Neural cell (in vitro differentiated cells): ENCODE data around the gene SLC50A1. TPM values are rescaled to one million over a fixed set of nuclear protein-coding genes. Genes with fewer than 3 reads are reported as not detected.

Experiments used
- H2AFZ ChIP-seq: fragments of 200-600, 300-800 bp; sonication (generic), shearing (Covaris generic); 2 replicates; pipeline ENCODE4 v1.6.0; 2014; ENCODE audit warnings: low read depth, mild to moderate bottlenecking, antibody characterized with exemption, low read length, moderate library complexity
- H3F3A ChIP-seq: fragments of 200-600 bp; shearing (Covaris generic); 2 replicates; pipeline ENCODE4 v1.6.1; 2016; ENCODE audit warnings: mild to moderate bottlenecking, moderate library complexity, mixed read lengths, antibody characterized with exemption, low read length; ENCODE audit not compliant: insufficient read depth, poor library complexity, severe bottlenecking
- H3K27ac ChIP-seq: fragments of 200-600, 300-800 bp; sonication (generic), shearing (Covaris generic); 2 replicates; pipeline ENCODE4 v1.5.1; 2014; ENCODE audit warnings: mild to moderate bottlenecking, low read length, moderate library complexity
- H3K27me3 ChIP-seq: fragments of 300-800, 200-600 bp; sonication (generic), shearing (Covaris generic); 2 replicates; pipeline ENCODE4 v1.6.0; 2014; ENCODE audit warnings: mild to moderate bottlenecking, low read depth, low read length, moderate library complexity; ENCODE audit not compliant: insufficient read depth
- H3K36me3 ChIP-seq: fragments of 300-800, 200-600 bp; sonication (generic), shearing (Covaris generic); 2 replicates; pipeline ENCODE4 v1.5.1; 2014; ENCODE audit warnings: mild to moderate bottlenecking, antibody characterized with exemption, low read length, moderate library complexity; ENCODE audit not compliant: insufficient read depth
- H3K4me2 ChIP-seq: fragments of 300-800, 200-600 bp; sonication (generic), shearing (Covaris generic); 2 replicates; pipeline ENCODE4 v1.6.0; 2014; ENCODE audit warnings: mild to moderate bottlenecking, low read length
- H3K4me3 ChIP-seq: fragments of 300-800, 200-600 bp; sonication (generic), shearing (Covaris generic); 2 replicates; pipeline ENCODE4 v1.5.1; 2014; ENCODE audit warnings: mild to moderate bottlenecking, low read length, moderate library complexity
- H3K79me2 ChIP-seq: fragments of 200-600 bp; shearing (Covaris generic); replicated peaks from 2 replicates; pipeline ENCODE4 v1.6.0; 2014; ENCODE audit warnings: mild to moderate bottlenecking, low read length, moderate library complexity; ENCODE audit not compliant: insufficient read depth
- H3K9ac ChIP-seq: fragments of 300-800, 200-600 bp; sonication (generic), shearing (Covaris generic); 2 replicates; pipeline ENCODE4 v1.6.1; 2016; ENCODE audit warnings: mild to moderate bottlenecking, low read length, mixed read lengths
- H3K9me2 ChIP-seq: fragments of 200-600 bp; shearing (Covaris generic); 2 replicates; pipeline ENCODE4 v1.6.1; 2016; ENCODE audit warnings: mild to moderate bottlenecking, low read length, mixed read lengths; ENCODE audit not compliant: insufficient read depth
- H3K9me3 ChIP-seq: fragments of 200-600, 300-800 bp; sonication (generic), shearing (Covaris generic); 2 replicates; pipeline ENCODE4 v1.6.1; 2016; ENCODE audit warnings: mild to moderate bottlenecking, mixed run types, low read length, moderate library complexity, mixed read lengths
- H4K20me1 ChIP-seq: fragments of 200-600 bp; shearing (Covaris generic); 2 replicates; pipeline ENCODE4 v1.6.1; 2016; ENCODE audit warnings: mild to moderate bottlenecking, mixed run types; ENCODE audit not compliant: insufficient read depth
- CTCF ChIP-seq: fragments of 450-650 bp; IDR thresholded peaks from 2 replicates; pipeline ENCODE4 v1.5.1; 2014; ENCODE audit warnings: antibody characterized with exemption, mild to moderate bottlenecking, moderate library complexity; ENCODE audit not compliant: poor library complexity, severe bottlenecking
- EP300 ChIP-seq: fragments of 450-650 bp; conservative IDR thresholded peaks from 2 replicates; pipeline ENCODE4 v1.6.1; 2014; ENCODE audit warnings: antibody characterized with exemption, mild to moderate bottlenecking, moderate library complexity; ENCODE audit not compliant: poor library complexity, severe bottlenecking
- EZH2 ChIP-seq: fragments of 200-600, 300-800 bp; shearing (Covaris generic), sonication (generic); IDR thresholded peaks from 2 replicates; pipeline ENCODE4 v1.6.1; 2014; ENCODE audit warnings: antibody characterized with exemption, low read length, borderline replicate concordance, mild to moderate bottlenecking; ENCODE audit not compliant: insufficient read depth, poor library complexity, severe bottlenecking
- RAD21 ChIP-seq: fragments of 450-650 bp; conservative IDR thresholded peaks from 2 replicates; pipeline ENCODE4 v1.6.1; 2014; ENCODE audit warnings: antibody characterized with exemption, mild to moderate bottlenecking, moderate library complexity
- REST ChIP-seq: IDR thresholded peaks from 2 replicates; pipeline ENCODE4 v1.6.1; 2012; ENCODE audit warnings: borderline replicate concordance
- SMC3 ChIP-seq: fragments of 450-650 bp; conservative IDR thresholded peaks from 2 replicates; pipeline ENCODE4 v1.6.1; 2014; ENCODE audit warnings: antibody characterized with exemption, mild to moderate bottlenecking, moderate library complexity; ENCODE audit not compliant: poor library complexity
- TAF1 ChIP-seq: IDR thresholded peaks from 2 replicates; pipeline ENCODE4 v1.6.1; 2012; ENCODE audit warnings: low read depth
- polyA plus RNA-seq: library from polyadenylated mRNA; depleted of rRNA; stranded (reverse); fragments of >200 nt; gene quantifications from 2 replicates; pipeline ENCODE4 v1.2.3, GENCODE V29; 2014

SLC50A1 gene
- polyA plus RNA-seq, 1 donor from 2014 or later: 12.6 TPM

- H2AFZ ChIP-seq: no peak overlapping the region
These were observed 35.2 kb downstream of the SLC50A1 start for GRCh38 chr1:155170806-155171205.

More at GRCh38 chr1:155170806-155171205, 35.2 kb downstream of the SLC50A1 start:
- Histone ChIP-seq H3K27me3 (no peaks in the 10 kb centered on the region), H4K20me1 (no peaks in the 10 kb centered on the region), H3K9ac (no peak overlapping the region), H3K36me3 (no peaks in the 10 kb centered on the region), H3K79me2 (peaks cover 27% of the 10 kb centered on the region), H3K4me3 (no peak overlapping the region), H3K4me2 (no peak overlapping the region), H3K27ac (no peak overlapping the region), H3K9me2 (no peaks in the 10 kb centered on the region), H3K9me3 (no peaks in the 10 kb centered on the region), H3F3A (peaks cover 5% of the 10 kb centered on the region)
- TF ChIP-seq SMC3 (no peak), EZH2 (no peak), CTCF (no peak), EP300 (no peak), REST (no peak), TAF1 (no peak), RAD21 (no peak)
